H9 (cell line): ENCODE results near the gene GPHN. TPM values are rescaled to one million over a fixed set of nuclear protein-coding genes. Genes with fewer than 3 reads are reported as not detected.

Experiments
- DNase-seq: peaks from one replicate; pipeline ENCODE4 v3.0.0-alpha.2; 2017
- H2AFZ ChIP-seq: one replicate; pipeline ENCODE4 v1.6.1; 2013; ENCODE audit warnings: mild to moderate bottlenecking, low read length, control low read depth, moderate library complexity
- H2AK5ac ChIP-seq: 2 replicates; pipeline ENCODE4 v1.6.1; 2013; ENCODE audit warnings: low read length, control low read depth, mixed read lengths; ENCODE audit not compliant: insufficient read length
- H2BK120ac ChIP-seq: one replicate; pipeline ENCODE4 v1.6.1; 2013; ENCODE audit warnings: low read depth, mild to moderate bottlenecking, low read length, control low read depth, inconsistent platforms; ENCODE audit not compliant: poor library complexity, severe bottlenecking
- H2BK12ac ChIP-seq: 2 replicates; pipeline ENCODE4 v1.6.1; 2013; ENCODE audit warnings: low read length, control low read depth, mixed read lengths, low read depth; ENCODE audit not compliant: insufficient read length
- H2BK15ac ChIP-seq: 2 replicates; pipeline ENCODE4 v1.6.1; 2013; ENCODE audit warnings: low read depth, low read length, control low read depth
- H2BK20ac ChIP-seq: one replicate; pipeline ENCODE4 v1.6.1; 2013; ENCODE audit warnings: low read depth, mild to moderate bottlenecking, low read length, control low read depth, inconsistent platforms; ENCODE audit not compliant: poor library complexity, severe bottlenecking
- H2BK5ac ChIP-seq: 2 replicates; pipeline ENCODE4 v1.6.1; 2013; ENCODE audit warnings: low read length, control low read depth, mixed read lengths; ENCODE audit not compliant: insufficient read length
- H3K14ac ChIP-seq: 2 replicates; pipeline ENCODE4 v1.6.1; 2013; ENCODE audit warnings: low read length, control low read depth; ENCODE audit not compliant: insufficient read depth
- H3K18ac ChIP-seq: 2 replicates; pipeline ENCODE4 v1.6.1; 2013; ENCODE audit warnings: low read depth, mild to moderate bottlenecking, mixed read lengths, low read length, control low read depth; ENCODE audit not compliant: insufficient read length
- H3K23ac ChIP-seq: 2 replicates; pipeline ENCODE4 v1.6.1; 2013; ENCODE audit warnings: low read length, control low read depth, mixed read lengths, low read depth; ENCODE audit not compliant: insufficient read length
- H3K23me2 ChIP-seq: 2 replicates; pipeline ENCODE4 v1.6.1; 2013; ENCODE audit warnings: low read depth, mild to moderate bottlenecking, mixed read lengths, low read length, control low read depth; ENCODE audit not compliant: insufficient read length, poor library complexity, severe bottlenecking
- H3K27ac ChIP-seq: 2 replicates; pipeline ENCODE4 v1.5.1; 2013; ENCODE audit warnings: low read length, control low read depth, mixed read lengths, low read depth; ENCODE audit not compliant: insufficient read length
- H3K27me3 ChIP-seq: 2 replicates; pipeline ENCODE4 v1.6.1; 2013; ENCODE audit warnings: low read length, control low read depth, inconsistent platforms; ENCODE audit not compliant: insufficient read depth
- H3K4ac ChIP-seq: 2 replicates; pipeline ENCODE4 v1.6.1; 2013; ENCODE audit warnings: low read depth, mild to moderate bottlenecking, control low read depth, inconsistent platforms, low read length, moderate library complexity
- H3K4me1 ChIP-seq: 2 replicates; pipeline ENCODE4 v1.6.1; 2013; ENCODE audit warnings: low read length, control low read depth, inconsistent platforms; ENCODE audit not compliant: insufficient read depth
- H3K4me2 ChIP-seq: 2 replicates; pipeline ENCODE4 v1.6.1; 2013; ENCODE audit warnings: low read length, control low read depth, mixed read lengths; ENCODE audit not compliant: insufficient read length, insufficient read depth
- H3K56ac ChIP-seq: 2 replicates; pipeline ENCODE4 v1.6.1; 2013; ENCODE audit warnings: low read depth, mild to moderate bottlenecking, mixed read lengths, low read length, control low read depth; ENCODE audit not compliant: insufficient read length
- H3K79me1 ChIP-seq: 2 replicates; pipeline ENCODE4 v1.6.1; 2013; ENCODE audit warnings: low read depth, mild to moderate bottlenecking, moderate library complexity, low read length, control low read depth, inconsistent platforms; ENCODE audit not compliant: insufficient read depth, poor library complexity, severe bottlenecking
- H3K79me2 ChIP-seq: 2 replicates; pipeline ENCODE4 v1.6.1; 2013; ENCODE audit warnings: low read length, control low read depth, inconsistent platforms; ENCODE audit not compliant: insufficient read depth
- H3K9ac ChIP-seq: 2 replicates; pipeline ENCODE4 v1.6.1; 2013; ENCODE audit warnings: low read length, control low read depth, mixed read lengths; ENCODE audit not compliant: insufficient read length; ENCODE audit errors: extremely low read depth
- H3K9me3 ChIP-seq: one replicate; pipeline ENCODE4 v1.6.1; 2013; ENCODE audit warnings: low read depth, low read length, inconsistent platforms; ENCODE audit not compliant: control insufficient read depth
- H3T11ph ChIP-seq: one replicate; pipeline ENCODE4 v1.6.1; 2013; ENCODE audit warnings: mild to moderate bottlenecking, low read length, control low read depth, inconsistent platforms
- H4K20me1 ChIP-seq: one replicate; pipeline ENCODE4 v1.6.1; 2013; ENCODE audit not compliant: control insufficient read depth, insufficient read length, insufficient read depth
- H4K5ac ChIP-seq: 2 replicates; pipeline ENCODE4 v1.6.1; 2013; ENCODE audit warnings: low read depth, mild to moderate bottlenecking, mixed read lengths, low read length, control low read depth; ENCODE audit not compliant: insufficient read length
- H4K8ac ChIP-seq: replicated peaks from 2 replicates; pipeline ENCODE4 v1.6.1; 2013; ENCODE audit warnings: low read length, control low read depth, mixed read lengths, low read depth; ENCODE audit not compliant: insufficient read length
- H4K91ac ChIP-seq: 2 replicates; pipeline ENCODE4 v1.6.1; 2013; ENCODE audit warnings: low read depth, mild to moderate bottlenecking, moderate library complexity, mixed read lengths, low read length, control low read depth; ENCODE audit not compliant: insufficient read length
- H3K27ac Mint-ChIP-seq, 3 experiments: 2 replicates in 2 of 3; 3 replicates in 1 of 3; pipeline ENCODE4 v1.8.0; 2020 to 2021; ENCODE audit warnings: mixed read lengths in 3 of 3, mild to moderate bottlenecking in 1 of 3, moderate library complexity in 1 of 3
- H3K27me3 Mint-ChIP-seq: 2 replicates; pipeline ENCODE4 v1.8.0; 2021; ENCODE audit warnings: low read depth, mild to moderate bottlenecking, moderate library complexity, mixed read lengths
- H3K36me3 Mint-ChIP-seq, 3 experiments: 2 replicates in 2 of 3; 3 replicates in 1 of 3; pipeline ENCODE4 v1.8.0; 2020 to 2021; ENCODE audit warnings: low read depth in 3 of 3, mixed read lengths in 3 of 3; ENCODE audit not compliant: insufficient read depth in 1 of 3
- H3K4me1 Mint-ChIP-seq, 2 experiments: 2 replicates each; pipeline ENCODE4 v1.8.0; 2020; ENCODE audit warnings: mixed read lengths in 2 of 2
- H3K4me3 Mint-ChIP-seq, 2 experiments: 2 replicates in 1 of 2; 3 replicates in 1 of 2; pipeline ENCODE4 v1.8.0; 2020 to 2021; ENCODE audit warnings: mild to moderate bottlenecking in 2 of 2, mixed read lengths in 2 of 2, moderate library complexity in 1 of 2
- H3K9me3 Mint-ChIP-seq, 2 experiments: 2 replicates in 1 of 2; 3 replicates in 1 of 2; pipeline ENCODE4 v1.8.0; 2020; ENCODE audit warnings: mild to moderate bottlenecking in 2 of 2, mixed read lengths in 2 of 2, moderate library complexity in 1 of 2
- WGBS: extraction: QIAGEN DNeasy Blood & Tissue Kit; methylation state at CpG from one replicate; pipeline ENCODE4 v1.1.7; 2013; ENCODE audit warnings: missing lambda C conversion rate, low lambda C conversion rate, mixed read lengths; ENCODE audit not compliant: insufficient read length; ENCODE audit errors: extremely low coverage; 5-methylcytosine and 5-hydroxymethylcytosine counted together
- total RNA-seq: library from RNA; stranded (reverse); gene quantifications from 2 replicates; pipeline ENCODE4 v1.2.1, GENCODE V29; 2021
- TF ChIP-seq, protein P1 (sequence below): fragments of 200-600 bp; sonication (generic); conservative IDR thresholded peaks from 3 replicates; pipeline ENCODE4 v1.8.0; 2021; ENCODE audit warnings: antibody characterized with exemption, mild to moderate bottlenecking

The GPHN gene
- total RNA-seq, 1 experiment from 2014 or later, result 16.1 TPM

DNA sequence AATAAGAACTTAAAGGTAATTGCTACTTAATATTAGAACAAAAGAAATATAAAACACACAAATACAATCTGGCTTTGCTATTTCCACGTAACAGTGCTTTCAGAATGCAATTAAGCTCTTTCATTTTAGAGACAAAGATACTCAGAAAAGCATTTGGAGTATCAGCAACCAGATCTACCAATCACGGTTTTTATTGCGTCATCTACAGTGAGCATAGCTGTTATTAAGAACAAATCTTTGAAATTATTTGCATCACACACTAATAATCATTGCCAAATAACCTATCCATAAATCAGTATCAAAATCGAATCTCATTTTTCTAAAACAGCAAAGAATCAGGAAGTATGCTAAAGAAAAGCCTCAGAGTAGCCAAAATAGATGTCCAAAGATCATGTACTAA lies 654.4 kb downstream of the GPHN start:
- Histone ChIP-seq H3K9me3 (no peaks in the 10 kb centered on the region), H3T11ph (no peak overlapping the region), H3K27me3 (no peaks in the 10 kb centered on the region), H2BK5ac (no peak overlapping the region), H2BK12ac (no peak overlapping the region), H2BK20ac (no peak overlapping the region), H4K20me1 (no peaks in the 10 kb centered on the region), H3K56ac (no peak overlapping the region), H3K27ac (no peak overlapping the region), H4K8ac (no peak overlapping the region), H3K23me2 (no peaks in the 10 kb centered on the region), H3K79me1 (no peaks in the 10 kb centered on the region), H3K9ac (no peak overlapping the region), H4K91ac (no peak overlapping the region), H3K14ac (no peak overlapping the region), H2AK5ac (no peak overlapping the region), H3K4me2 (no peak overlapping the region), H3K79me2 (no peaks in the 10 kb centered on the region), H3K18ac (no peak overlapping the region), H2BK120ac (no peak overlapping the region), H3K4me1 (no peaks in the 10 kb centered on the region), H2AFZ (no peak overlapping the region), H4K5ac (no peak overlapping the region), H3K4ac (no peak overlapping the region), H3K23ac (no peak overlapping the region), H2BK15ac (no peak overlapping the region)
- Mint-ChIP-seq H3K27ac (no peak overlapping the region), H3K4me3 (no peak overlapping the region), H3K9me3 (no peaks in the 10 kb centered on the region), H3K27me3 (no peaks in the 10 kb centered on the region), H3K4me1 (peaks cover 2 to 5% of the 10 kb centered on the region in 2 experiments; a peak in 2 of 4 replicates), H3K36me3 (no peaks in the 10 kb centered on the region)
- DNase-seq, result no peak
- TF ChIP-seq, protein P1, sequence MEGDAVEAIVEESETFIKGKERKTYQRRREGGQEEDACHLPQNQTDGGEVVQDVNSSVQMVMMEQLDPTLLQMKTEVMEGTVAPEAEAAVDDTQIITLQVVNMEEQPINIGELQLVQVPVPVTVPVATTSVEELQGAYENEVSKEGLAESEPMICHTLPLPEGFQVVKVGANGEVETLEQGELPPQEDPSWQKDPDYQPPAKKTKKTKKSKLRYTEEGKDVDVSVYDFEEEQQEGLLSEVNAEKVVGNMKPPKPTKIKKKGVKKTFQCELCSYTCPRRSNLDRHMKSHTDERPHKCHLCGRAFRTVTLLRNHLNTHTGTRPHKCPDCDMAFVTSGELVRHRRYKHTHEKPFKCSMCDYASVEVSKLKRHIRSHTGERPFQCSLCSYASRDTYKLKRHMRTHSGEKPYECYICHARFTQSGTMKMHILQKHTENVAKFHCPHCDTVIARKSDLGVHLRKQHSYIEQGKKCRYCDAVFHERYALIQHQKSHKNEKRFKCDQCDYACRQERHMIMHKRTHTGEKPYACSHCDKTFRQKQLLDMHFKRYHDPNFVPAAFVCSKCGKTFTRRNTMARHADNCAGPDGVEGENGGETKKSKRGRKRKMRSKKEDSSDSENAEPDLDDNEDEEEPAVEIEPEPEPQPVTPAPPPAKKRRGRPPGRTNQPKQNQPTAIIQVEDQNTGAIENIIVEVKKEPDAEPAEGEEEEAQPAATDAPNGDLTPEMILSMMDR, result no peak
- WGBS, result no CpG with 5 or more reads among the region's 4 CpGs
